ENCODE results near the gene ARHGEF28. TPM values are rescaled to one million over a fixed set of nuclear protein-coding genes. Genes with fewer than 3 reads are reported as not detected.

The ARHGEF28 gene
- total RNA-seq (16.9 TPM), polyA plus RNA-seq (2.3 TPM)

GRCh38 chr5:73625944-73626811 is at the start of gene ARHGEF28:
ARHGEF28 (plus strand) TSS chr5:73626196; CDS start chr5:73684852, 58,656 bp downstream.
- peak within 1 kb of the TSS; percentile 78 for H3K4me3 ChIP-seq (ENCODE audit: low read depth, low read length)
- 1% methylated on average over 92 of the region's 92 CpGs for WGBS
- no peaks in the 10 kb centered on the region for H3K36me3 ChIP-seq (ENCODE audit: insufficient read depth)
- H3K27ac ChIP-seq (ENCODE audit: low read depth): peak within 1 kb of the TSS; percentile 70
- H3K4me1 ChIP-seq (ENCODE audit: insufficient read depth): no peaks in the 10 kb centered on the region
- DNase-seq (ENCODE audit: extremely low spot score): no peak

- DNase-seq (ENCODE audit: extremely low spot score): no peak
- peaks cover 3% of the 10 kb centered on the region for H3K36me3 ChIP-seq (ENCODE audit: insufficient read depth)
- H3K4me3 ChIP-seq (ENCODE audit: low read depth, low read length): no peak overlapping the region
- H3K4me1 ChIP-seq (ENCODE audit: insufficient read depth): no peaks in the 10 kb centered on the region
- WGBS: 76% methylated on average over 3 of the region's 3 CpGs
- no peak overlapping the region for H3K27ac ChIP-seq (ENCODE audit: low read depth)
Measured at GRCh38 chr5:73582285-73583145, 43.5 kb upstream of the ARHGEF28 start.

GRCh38 chr5:73587923-73588322 is 38.1 kb upstream of the ARHGEF28 start:
- no peak overlapping the region for H3K27ac ChIP-seq (ENCODE audit: low read depth)
- H3K36me3 ChIP-seq (ENCODE audit: insufficient read depth): no peaks in the 10 kb centered on the region
- H3K4me1 ChIP-seq (ENCODE audit: insufficient read depth): no peaks in the 10 kb centered on the region
- no peak for DNase-seq (ENCODE audit: extremely low spot score)
- 55% methylated on average over 1 of the region's 1 CpG for WGBS
- no peak overlapping the region for H3K4me3 ChIP-seq (ENCODE audit: low read depth, low read length)

GRCh38 chr5:73591102-73591695 is 34.8 kb upstream of the ARHGEF28 start:
- Histone ChIP-seq H3K27ac (ENCODE audit: low read depth) (no peak overlapping the region), H3K36me3 (ENCODE audit: insufficient read depth) (no peaks in the 10 kb centered on the region), H3K4me3 (ENCODE audit: low read depth, low read length) (no peak overlapping the region), H3K4me1 (ENCODE audit: insufficient read depth) (no peaks in the 10 kb centered on the region)
- WGBS: 56% methylated on average over 4 of the region's 4 CpGs
- peak; percentile 74 for DNase-seq (ENCODE audit: extremely low spot score)

- no peaks in the 10 kb centered on the region for H3K4me1 ChIP-seq (ENCODE audit: insufficient read depth)
- no peak overlapping the region for H3K4me3 ChIP-seq (ENCODE audit: low read depth, low read length)
- 35% methylated on average over 4 of the region's 4 CpGs for WGBS
- DNase-seq (ENCODE audit: extremely low spot score): no peak
- H3K36me3 ChIP-seq (ENCODE audit: insufficient read depth): no peaks in the 10 kb centered on the region
- H3K27ac ChIP-seq (ENCODE audit: low read depth): no peak overlapping the region
Measured at GRCh38 chr5:73591698-73592501, 34.1 kb upstream of the ARHGEF28 start.

- H3K27ac ChIP-seq (ENCODE audit: low read depth): no peak overlapping the region
- no peak for DNase-seq (ENCODE audit: extremely low spot score)
- no peak overlapping the region for H3K4me3 ChIP-seq (ENCODE audit: low read depth, low read length)
- WGBS: 62% methylated on average over 1 of the region's 1 CpG
- no peaks in the 10 kb centered on the region for H3K36me3 ChIP-seq (ENCODE audit: insufficient read depth)
- H3K4me1 ChIP-seq (ENCODE audit: insufficient read depth): no peaks in the 10 kb centered on the region
Measured at GRCh38 chr5:73592551-73592950, 33.4 kb upstream of the ARHGEF28 start.

- Histone ChIP-seq H3K4me1 (ENCODE audit: insufficient read depth) (no peaks in the 10 kb centered on the region), H3K27ac (ENCODE audit: low read depth) (no peak overlapping the region), H3K4me3 (ENCODE audit: low read depth, low read length) (no peak overlapping the region), H3K36me3 (ENCODE audit: insufficient read depth) (no peaks in the 10 kb centered on the region)
- DNase-seq (ENCODE audit: extremely low spot score): no peak
Measured at GRCh38 chr5:73596705-73597328, 29.2 kb upstream of the ARHGEF28 start.

- 95% methylated on average over 3 of the region's 3 CpGs for WGBS
- no peaks in the 10 kb centered on the region for H3K36me3 ChIP-seq (ENCODE audit: insufficient read depth)
- no peaks in the 10 kb centered on the region for H3K4me1 ChIP-seq (ENCODE audit: insufficient read depth)
- no peak overlapping the region for H3K4me3 ChIP-seq (ENCODE audit: low read depth, low read length)
- DNase-seq (ENCODE audit: extremely low spot score): no peak
- no peak overlapping the region for H3K27ac ChIP-seq (ENCODE audit: low read depth)
Measured at GRCh38 chr5:73599380-73599779, 26.6 kb upstream of the ARHGEF28 start.

GRCh38 chr5:73603998-73604397 is 22.0 kb upstream of the ARHGEF28 start:
- Histone ChIP-seq H3K4me1 (ENCODE audit: insufficient read depth) (no peaks in the 10 kb centered on the region), H3K36me3 (ENCODE audit: insufficient read depth) (no peaks in the 10 kb centered on the region), H3K27ac (ENCODE audit: low read depth) (no peak overlapping the region), H3K4me3 (ENCODE audit: low read depth, low read length) (no peak overlapping the region)
- 90% methylated on average over 5 of the region's 5 CpGs for WGBS
- no peak for DNase-seq (ENCODE audit: extremely low spot score)

GRCh38 chr5:73605223-73606087 is 20.5 kb upstream of the ARHGEF28 start:
- WGBS: 68% methylated on average over 8 of the region's 8 CpGs
- no peak for DNase-seq (ENCODE audit: extremely low spot score)
- H3K27ac ChIP-seq (ENCODE audit: low read depth): no peak overlapping the region

GRCh38 chr5:73606206-73606753 is 19.7 kb upstream of the ARHGEF28 start:
- Histone ChIP-seq H3K4me1 (ENCODE audit: insufficient read depth) (no peaks in the 10 kb centered on the region), H3K4me3 (ENCODE audit: low read depth, low read length) (no peak overlapping the region), H3K36me3 (ENCODE audit: insufficient read depth) (no peaks in the 10 kb centered on the region), H3K27ac (ENCODE audit: low read depth) (no peak overlapping the region)
- 37% methylated on average over 3 of the region's 3 CpGs for WGBS
- no peak for DNase-seq (ENCODE audit: extremely low spot score)

More at GRCh38 chr5:73605223-73606087, 20.5 kb upstream of the ARHGEF28 start:
- no peaks in the 10 kb centered on the region for H3K4me1 ChIP-seq (ENCODE audit: insufficient read depth)
- no peak overlapping the region for H3K4me3 ChIP-seq (ENCODE audit: low read depth, low read length)
- H3K36me3 ChIP-seq (ENCODE audit: insufficient read depth): no peaks in the 10 kb centered on the region

GRCh38 chr5:73607228-73607627 is 18.8 kb upstream of the ARHGEF28 start:
- no peak for DNase-seq (ENCODE audit: extremely low spot score)
- H3K4me3 ChIP-seq (ENCODE audit: low read depth, low read length): no peak overlapping the region
- H3K4me1 ChIP-seq (ENCODE audit: insufficient read depth): no peaks in the 10 kb centered on the region
- H3K27ac ChIP-seq (ENCODE audit: low read depth): no peak overlapping the region
- H3K36me3 ChIP-seq (ENCODE audit: insufficient read depth): no peaks in the 10 kb centered on the region

All from urinary bladder (tissue), 4 donors.